HG03521 (cell line): ENCODE measurements around the gene NDUFAF4.

Experiments used
- ATAC-seq: cut with Tn5 transposase; IDR thresholded peaks from one replicate; pipeline ENCODE4 v1.9.1; 2021; ENCODE audit warnings: mild to moderate bottlenecking, moderate library complexity; ENCODE audit not compliant: unreplicated experiment

The NDUFAF4 gene

DNA sequence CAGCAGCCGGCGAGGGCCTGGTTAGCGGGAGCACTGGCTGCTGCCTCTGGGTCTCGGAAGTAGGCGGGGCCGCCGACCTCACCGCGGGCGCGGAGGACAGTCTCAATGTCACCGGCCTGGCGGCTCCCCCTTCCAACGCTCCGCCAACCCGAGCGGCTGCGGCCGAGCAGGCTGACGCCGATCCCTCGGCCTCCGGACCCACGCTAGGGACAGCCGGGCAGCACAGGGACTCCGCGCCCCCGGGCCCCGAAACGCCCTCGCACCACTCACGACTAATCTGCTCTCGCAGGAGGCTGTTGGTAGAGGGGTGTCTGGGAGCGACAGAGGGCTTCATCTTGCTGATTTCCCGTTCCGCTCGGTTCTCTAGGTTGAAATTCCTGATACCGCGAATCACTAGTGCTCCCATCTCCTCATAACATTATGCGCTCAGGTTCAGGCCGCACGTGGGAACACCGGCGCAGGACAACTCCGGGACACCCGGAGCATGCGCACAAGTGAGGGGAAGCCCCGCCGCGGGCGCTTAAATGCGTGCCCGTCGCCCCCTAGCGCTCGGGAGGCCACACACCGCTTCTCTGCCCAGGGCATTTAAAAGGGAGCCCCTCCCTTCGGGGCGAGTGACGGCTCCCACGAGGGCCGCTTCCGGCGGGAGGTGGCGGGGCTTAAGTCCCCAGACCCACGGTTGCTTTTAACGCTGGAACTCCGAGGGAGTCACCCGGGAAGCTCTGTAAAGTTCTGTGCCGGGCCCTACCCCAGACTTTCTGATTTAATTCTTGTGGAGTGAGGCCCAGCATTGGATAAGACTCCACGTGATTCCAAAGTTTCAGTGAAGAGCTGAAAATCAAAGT is at the start of gene NDUFAF4:
Gene NDUFAF4, minus strand, starts transcription at position 496 of the 845 bp plus-strand sequence. Its CDS starts 90 bp downstream, at position 406.
- peak; percentile 95 for ATAC-seq

DNA sequence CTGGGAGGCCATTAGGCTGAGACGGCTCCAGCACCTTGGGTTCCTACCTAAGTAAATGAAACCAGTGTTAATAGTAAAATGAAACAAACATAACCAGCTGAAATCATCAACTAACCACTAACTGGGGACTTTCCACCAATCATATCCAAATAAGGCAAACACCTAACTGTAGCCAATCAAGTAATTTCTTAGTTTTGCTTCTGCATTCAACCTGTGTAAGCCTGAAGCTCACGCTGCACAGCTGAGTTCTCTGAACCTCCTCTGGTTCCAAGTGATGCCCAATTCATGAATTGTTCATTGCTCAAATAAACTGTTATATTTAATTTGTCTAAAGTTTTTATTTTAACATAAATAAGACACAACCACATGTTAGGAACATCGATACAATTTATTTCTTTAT is 49.4 kb upstream of the NDUFAF4 start:
- peak; percentile 95 for ATAC-seq

DNA sequence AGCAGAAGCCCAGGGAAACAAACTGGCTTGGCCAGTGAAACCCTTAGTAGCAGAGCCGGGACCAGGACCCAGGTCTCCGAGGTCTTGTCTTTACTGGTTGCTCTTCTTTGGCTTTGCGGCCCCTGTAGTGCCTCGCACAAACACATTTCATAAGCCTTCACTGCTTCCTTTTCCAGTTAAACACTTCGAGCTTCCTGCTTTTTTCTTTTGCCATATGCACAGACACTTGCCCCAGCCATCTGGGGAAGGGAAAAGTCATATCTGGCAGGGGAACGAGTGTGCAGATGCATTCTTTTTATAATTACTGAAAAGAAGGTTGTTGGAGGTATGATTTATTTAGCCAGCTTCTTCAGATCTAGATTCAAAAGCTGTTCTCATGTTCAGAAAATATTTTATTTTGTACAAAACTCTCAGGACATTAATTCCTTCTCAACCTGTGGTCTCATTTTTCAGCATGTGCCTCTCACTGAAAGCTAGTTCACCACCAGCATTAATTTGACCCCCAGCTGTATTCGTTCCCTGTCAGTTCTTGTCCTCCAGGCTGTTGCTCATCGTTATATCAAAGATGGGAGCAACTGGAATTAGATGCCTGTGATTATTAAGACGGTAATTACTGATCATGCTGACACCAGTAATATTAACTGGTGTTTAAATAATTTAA is 46.0 kb upstream of the NDUFAF4 start:
- no peak for ATAC-seq

DNA sequence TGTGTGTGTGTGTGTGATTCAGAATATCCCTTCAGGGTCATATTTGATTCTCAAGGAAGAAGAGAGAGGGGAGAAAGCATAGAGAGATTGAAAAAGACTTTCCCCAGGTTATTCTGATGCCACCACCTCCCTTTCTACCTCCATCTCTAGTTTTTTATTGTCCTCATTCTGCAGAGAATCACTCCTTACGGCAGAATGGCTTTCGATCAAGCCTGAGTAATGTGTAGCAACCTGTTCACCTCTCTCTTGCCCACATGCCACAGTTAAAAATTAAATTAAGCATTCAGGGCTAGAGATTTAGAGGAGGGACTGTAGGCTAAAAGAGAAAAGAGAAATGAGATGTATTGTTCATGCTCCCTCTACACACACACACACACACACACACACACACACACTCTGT is 45.0 kb upstream of the NDUFAF4 start:
- no peak for ATAC-seq

DNA sequence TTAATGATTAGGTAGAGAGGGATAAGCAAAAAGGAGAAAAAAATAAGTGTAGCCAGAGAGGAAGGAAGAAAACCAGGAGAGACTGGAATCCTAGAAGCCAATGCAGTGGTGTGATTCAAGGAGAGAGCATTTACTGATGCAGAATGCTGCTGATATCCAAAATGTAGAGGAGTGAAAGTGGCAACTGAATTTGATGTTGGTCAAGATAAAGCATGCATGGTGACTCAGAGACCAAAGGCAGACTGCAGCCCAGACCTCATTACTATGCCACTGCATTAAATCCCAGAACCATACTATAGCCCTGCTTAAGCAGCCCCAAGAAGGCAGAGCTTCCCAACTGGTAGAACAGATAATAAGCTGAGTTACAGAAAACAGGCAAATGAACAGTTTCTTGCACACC is 42.6 kb upstream of the NDUFAF4 start:
- ATAC-seq = no peak

DNA sequence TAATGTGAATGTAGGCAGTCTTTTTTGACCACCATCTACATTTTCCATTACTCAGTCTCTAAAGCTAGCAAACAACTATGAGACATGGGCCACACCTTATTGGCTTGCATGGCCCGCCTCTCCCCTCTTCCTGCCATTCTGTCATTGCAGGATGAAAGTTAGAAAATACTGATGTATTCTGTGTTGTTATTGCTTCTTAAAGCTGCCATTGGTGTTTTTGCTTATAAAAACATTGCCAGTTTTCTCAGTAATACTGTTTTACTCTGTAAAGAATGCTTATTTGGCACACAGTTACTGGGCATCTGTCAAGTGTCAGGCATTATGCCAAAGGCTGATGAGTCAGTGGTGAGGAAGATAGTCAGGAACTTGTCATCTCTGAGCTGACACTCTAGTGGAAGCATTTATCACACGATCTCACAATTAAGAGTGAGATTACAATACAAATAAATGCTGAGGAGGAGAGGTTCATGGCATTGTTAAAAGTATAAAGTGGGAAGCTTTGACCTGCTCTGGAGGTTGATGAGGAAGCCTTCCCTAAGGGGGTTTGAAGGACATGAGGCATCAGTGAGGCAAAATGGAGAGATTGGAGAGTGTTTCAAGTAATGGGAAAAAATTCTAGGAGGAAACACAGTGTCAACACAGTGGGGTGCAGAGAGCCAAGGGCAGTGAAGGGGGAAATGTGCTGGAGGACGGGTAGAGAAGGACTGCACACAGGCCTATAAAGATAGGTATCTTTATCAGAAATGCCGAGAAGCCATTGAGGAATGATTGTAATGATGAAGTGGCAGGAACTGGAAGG is 41.5 kb upstream of the NDUFAF4 start:
- ATAC-seq = no peak

DNA sequence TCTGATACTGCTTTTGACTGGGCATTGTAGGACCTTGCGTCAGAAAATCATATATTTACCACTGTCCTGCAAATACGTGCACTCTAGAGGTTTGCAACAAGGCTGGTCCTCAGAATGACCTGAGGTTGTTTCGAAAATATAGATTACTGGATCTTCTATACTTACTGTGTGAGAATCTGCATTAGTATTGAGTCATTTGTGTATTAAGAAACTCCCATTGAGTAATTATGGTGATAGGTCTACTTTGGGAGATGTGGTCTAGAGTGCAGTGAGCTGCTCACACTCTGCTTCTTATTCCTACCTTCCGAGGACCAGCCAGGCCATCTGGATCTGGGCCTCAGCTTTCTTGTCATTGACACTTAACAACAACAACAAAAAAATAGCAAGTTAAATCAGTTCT is 36.4 kb upstream of the NDUFAF4 start:
- no peak for ATAC-seq

DNA sequence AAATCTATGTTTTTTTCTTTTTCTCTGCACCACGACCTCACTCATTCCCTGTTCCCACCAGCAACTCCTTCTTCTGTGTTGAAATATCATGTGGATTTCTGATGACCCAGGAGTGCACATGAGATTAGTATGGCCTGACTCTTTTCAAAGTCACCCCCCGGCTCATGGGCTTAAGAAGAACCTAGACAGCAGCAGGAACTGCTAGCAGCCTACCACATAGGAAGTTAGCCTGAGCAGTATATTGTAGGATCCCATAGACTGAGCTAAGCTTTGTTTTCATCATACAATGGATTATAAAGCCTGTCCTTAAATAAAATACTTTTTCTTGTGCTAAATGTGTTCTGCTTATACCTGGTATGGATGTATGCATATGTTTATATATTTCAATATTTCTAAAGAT is 33.5 kb upstream of the NDUFAF4 start:
- no peak for ATAC-seq

DNA sequence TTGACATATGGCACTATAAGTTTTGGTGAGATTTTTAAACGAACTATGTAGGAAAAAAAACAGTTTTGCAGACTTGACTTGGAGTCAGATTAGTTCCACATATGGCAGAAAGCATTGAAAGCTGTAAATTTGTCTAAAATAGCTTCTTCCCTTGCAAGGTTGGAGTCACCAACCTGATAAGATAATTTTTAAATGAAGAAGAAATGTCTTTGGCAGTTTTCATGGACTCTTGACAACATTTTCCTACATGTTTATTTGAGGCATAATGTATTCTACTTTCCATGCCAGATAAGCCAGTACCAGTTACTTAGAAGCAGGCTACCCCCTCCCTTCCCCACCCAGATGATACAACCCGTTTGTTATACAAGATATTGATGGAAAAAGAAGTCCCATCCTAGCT is 32.0 kb upstream of the NDUFAF4 start:
- ATAC-seq = no peak

DNA sequence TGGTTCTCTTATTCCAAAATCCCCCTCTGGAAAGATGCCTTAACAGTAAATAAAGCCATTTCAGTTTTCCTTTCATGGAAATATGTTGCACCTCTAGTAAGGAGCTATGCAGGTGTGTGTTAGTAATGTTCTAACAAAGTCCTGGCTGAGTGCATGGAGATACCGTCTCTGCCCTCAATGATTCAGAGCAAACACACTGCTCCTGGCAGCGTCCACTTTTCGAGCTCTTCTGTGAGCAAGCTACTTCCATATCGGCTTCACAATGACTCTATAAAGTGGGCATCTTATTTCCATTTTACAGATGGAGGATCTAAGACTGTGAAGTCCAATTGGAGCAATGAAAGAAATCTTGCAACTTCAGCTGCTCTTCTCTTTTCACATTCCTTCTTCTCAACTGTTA is 30.0 kb upstream of the NDUFAF4 start:
- no peak for ATAC-seq

DNA sequence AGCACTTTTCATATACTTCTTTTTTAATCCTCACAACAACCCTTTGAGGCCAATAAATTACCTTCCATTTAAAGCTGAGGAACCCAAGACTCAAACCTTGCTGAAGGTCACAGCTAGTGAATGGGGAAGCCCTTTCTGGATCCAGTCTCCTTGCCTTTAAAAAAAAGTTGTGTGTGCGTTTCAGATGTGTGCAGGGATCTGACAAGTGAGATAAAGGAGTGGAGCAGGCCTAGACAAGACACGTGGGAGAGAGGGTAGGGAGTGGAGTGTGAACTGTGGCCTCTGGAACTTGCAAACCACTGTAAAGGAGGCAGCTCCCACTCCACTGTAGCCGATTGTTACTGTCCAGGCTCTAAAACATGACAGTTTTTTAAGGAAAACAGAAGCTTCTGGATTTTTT is 28.7 kb upstream of the NDUFAF4 start:
- ATAC-seq = no peak

DNA sequence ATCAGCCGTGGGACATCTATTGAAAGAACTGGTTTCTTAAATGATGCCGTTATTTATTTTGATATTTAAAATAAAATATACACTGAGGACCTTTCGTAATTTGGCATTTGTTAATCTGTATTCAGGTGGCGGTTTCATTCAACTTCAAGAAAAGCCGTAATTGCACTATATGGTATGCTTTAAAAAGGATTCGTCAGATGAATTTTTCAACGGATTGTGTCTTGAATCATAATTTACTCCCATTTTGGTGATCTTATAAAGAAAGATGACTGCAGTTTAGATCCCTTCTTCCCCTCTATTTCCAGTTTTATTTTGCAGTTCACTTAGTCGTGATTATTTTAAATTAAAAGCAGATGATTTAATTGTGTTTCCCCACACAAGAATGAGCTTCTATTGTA is 27.6 kb upstream of the NDUFAF4 start:
- ATAC-seq = no peak

DNA sequence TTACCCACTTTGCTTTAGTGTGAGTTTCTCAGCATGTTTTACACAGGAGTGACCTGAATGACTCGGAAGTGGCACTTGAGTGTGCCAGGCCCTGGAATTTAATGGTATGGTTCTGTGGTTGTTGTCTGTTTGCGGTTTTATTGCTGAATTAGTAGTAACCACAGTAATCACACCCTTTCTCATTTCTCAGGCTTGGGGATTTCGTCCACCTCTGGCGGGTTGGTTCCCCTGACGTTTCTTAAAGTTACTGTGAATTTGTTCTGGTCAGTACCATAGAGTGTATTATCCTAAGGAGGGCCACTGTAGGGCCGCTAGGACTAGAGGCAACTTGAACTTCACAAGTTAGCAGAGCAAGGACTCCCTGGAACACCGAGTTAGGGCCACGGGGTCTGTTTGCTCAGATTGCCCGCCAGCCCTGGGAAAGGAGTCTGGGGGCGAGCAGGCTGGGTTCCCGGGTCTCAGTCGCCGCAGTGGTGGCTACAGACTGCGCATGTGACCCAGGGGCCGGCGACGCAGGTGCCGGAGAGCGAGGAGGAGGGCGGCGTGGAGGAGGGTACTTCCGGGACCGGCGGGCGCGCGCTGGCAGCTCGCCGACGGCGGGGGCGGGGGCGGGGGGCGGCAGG is 26.3 kb upstream of the NDUFAF4 start:
- peak; percentile 74 for ATAC-seq

DNA sequence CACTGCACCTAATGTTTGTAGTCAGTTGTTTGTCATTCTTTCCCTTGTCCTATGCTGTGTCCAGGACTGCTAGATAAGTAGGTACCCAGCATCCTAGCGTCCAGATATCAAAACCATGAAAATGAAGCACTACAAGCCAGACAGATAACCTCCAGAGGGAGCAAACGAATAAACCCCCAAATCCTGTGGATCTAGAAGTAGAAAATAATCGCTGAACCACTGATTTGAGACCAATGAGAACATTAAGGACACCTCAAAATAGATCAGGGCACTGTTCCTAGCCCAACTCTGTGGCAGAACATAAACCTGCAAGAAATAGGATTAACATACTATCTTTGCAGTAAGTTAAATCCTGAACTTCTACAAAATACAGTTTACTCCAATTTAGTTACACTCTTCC is 25.7 kb upstream of the NDUFAF4 start:
- ATAC-seq = no peak

DNA sequence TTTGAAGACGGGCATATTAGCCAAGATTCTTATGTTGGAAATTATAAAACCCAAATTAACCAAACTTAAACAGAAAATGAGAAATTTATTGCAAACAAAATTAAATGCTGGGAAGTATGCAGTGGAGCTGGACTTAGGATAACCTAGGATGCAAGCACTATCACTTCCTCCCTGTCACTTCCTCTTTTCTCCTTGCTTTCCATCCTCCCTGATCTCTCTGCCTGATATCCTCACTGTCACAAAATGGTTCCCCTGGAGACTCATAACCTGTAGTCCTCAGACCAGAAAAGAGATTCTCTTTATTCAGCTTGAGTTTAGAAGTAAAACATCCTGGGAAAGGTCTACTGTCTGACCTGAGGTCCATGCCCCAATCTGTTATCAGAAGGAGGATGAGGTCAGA is 19.4 kb upstream of the NDUFAF4 start:
- ATAC-seq = no peak

DNA sequence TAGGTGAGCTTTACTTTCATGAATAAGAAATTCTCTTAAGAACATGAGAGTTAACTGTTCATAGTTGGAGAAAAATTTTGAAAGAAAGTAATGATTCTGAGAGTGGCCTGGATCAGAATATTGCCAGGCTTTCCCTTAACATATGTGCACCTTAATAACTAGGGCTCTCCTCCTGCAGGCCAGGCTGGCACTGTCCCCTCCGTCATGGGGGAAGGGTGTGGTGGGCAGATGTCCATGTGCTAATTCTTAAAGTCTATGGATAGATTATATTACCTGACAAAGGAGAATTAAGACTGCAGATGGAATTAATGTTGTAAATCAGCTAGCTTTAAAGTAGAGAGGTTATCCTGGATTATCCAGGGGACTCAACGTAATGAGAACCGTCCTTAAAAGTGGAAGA is 15.9 kb upstream of the NDUFAF4 start:
- no peak for ATAC-seq

DNA sequence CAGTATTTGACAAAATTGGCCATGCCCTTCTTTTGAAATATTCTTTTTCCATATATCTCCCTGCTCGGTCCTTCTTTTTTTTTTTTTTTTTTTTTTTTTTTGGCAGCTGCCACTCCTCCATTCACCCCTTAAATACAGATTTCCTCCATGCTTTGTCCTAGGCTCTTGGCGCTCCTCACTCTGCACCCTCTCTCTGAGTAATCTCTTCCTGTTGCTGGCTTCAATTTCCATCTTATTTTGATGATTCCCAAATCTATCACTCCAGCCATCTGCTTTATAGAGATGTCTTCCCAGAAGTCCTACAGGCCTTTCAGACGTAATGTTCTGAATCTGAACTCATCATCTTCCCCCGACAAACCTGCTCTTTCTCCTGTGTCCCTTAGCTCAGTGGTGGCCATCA is 14.1 kb upstream of the NDUFAF4 start:
- ATAC-seq = no peak

DNA sequence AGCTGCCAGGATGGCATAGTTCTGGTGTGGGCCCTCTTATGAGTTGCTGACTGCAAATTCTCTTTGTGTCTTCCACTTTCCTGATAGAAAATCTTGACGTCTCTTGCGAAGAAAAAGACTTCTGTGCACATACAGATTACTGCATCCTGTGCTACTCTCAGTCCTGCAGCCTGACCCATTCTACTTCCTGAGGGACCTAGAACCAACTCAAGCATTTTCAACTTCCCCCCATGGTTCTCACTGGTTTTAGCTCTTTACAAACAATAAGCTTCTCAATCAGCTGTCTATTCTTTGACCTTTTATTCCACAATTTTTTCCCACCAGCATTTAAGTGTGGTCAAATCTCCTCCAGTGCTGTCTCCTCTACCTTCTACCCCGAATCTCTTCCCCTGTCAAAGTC is 13.5 kb upstream of the NDUFAF4 start:
- no peak for ATAC-seq

DNA sequence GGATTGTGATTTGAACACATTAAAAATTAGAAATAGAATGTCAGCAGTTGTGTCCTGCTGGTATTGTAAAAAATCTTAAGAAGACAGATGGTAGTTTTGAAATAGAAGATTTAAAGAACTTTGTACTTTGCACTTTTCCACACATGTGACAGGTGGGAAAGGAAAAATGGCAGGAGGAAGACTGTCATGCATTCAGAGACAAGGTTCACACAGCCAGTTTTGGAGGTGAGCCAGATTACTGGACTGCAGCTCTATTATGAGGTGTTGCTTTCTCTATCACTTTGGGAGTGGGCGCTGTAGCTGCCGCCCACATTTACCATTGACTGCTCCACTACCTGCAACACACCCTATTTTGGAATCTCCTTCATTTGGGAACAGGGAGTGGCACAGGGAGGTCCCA is 12.1 kb upstream of the NDUFAF4 start:
- ATAC-seq = no peak

DNA sequence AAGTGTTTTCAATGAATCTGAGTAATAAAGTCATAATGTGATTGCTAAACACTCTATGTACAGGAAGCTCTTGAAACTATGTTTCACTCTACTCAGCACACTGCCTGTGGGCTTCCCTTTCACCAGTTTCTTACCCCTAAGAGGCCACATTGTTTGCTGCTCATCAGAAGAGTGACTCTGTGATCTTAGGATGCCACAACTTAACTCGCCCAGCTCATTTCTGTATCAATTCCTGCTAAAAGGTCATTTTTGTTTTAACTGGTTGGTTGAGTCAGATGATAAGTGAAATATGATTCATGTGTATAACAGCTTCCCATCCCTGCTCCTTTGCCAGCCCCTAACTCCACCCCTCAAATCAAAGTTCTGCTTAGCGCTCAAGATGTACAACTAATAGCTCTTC is 9.8 kb upstream of the NDUFAF4 start:
- peak; percentile 81 for ATAC-seq

DNA sequence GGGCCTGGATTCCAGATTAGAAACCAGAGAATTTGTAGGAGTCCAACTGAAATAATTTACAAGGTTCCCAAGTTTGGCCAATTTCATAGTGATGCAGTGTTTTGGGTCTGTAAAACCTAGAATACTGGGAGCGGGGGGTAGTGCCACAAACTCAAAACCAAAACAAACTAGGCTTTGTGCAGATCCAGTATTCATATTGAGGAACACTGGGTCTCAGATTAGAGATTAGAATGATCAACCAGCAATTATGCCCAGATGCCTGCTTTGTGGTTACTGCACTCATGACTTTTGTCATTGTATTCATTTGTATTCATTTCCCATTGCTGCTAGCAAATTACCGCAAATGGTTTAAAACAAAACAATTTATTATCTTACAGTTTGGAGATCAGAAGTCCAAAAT is 3.2 kb upstream of the NDUFAF4 start:
- no peak for ATAC-seq
